HepG2 (cell line): Measurements from ENCODE around the gene OGFR. TPM values are rescaled to one million over a fixed set of nuclear protein-coding genes. Genes with fewer than 3 reads are reported as not detected.

Experiments
- ATF5 ChIP-seq: sonication (generic); formaldehyde crosslinking; IDR thresholded peaks from 2 replicates; pipeline ENCODE4 v1.4.0; 2020; ENCODE audit warnings: mild to moderate bottlenecking, low read depth, missing genetic modification reagents
- EED ChIP-seq: sonication (generic); formaldehyde crosslinking; IDR thresholded peaks from 2 replicates; pipeline ENCODE4 v1.5.0; 2020; ENCODE audit warnings: mild to moderate bottlenecking, missing genetic modification reagents
- ELF4 ChIP-seq: sonication (generic); formaldehyde crosslinking; IDR thresholded peaks from 2 replicates; pipeline ENCODE4 v1.5.0; 2020; ENCODE audit warnings: missing genetic modification reagents, mild to moderate bottlenecking, moderate library complexity, borderline replicate concordance
- ETV6 ChIP-seq: sonication (generic); formaldehyde crosslinking; conservative IDR thresholded peaks from 2 replicates; pipeline ENCODE4 v1.4.0; 2020; ENCODE audit warnings: missing genetic modification reagents
- HNRNPLL ChIP-seq: fragments of 200-400 bp; formaldehyde crosslinking; IDR thresholded peaks from 2 replicates; pipeline ENCODE4 v1.6.1; 2017; ENCODE audit warnings: mild to moderate bottlenecking, low read depth, low read length; ENCODE audit not compliant: poor library complexity, severe bottlenecking
- KAT8 ChIP-seq: IDR thresholded peaks from 2 replicates; pipeline ENCODE4 v1.6.1; 2016; ENCODE audit warnings: missing genetic modification reagents, missing compliant biosample characterization
- MBD4 ChIP-seq: IDR thresholded peaks from 2 replicates; pipeline ENCODE4 v1.6.1; 2012; ENCODE audit warnings: low read length, inconsistent platforms, borderline replicate concordance
- MYNN ChIP-seq: sonication (generic); formaldehyde crosslinking; IDR thresholded peaks from 2 replicates; pipeline ENCODE4 v1.4.0; 2020; ENCODE audit warnings: mild to moderate bottlenecking, low read depth, missing genetic modification reagents
- PLRG1 ChIP-seq: fragments of 450-650 bp; conservative IDR thresholded peaks from 2 replicates; pipeline ENCODE4 v1.6.1; 2016
- PLSCR1 ChIP-seq: sonication (generic); formaldehyde crosslinking; IDR thresholded peaks from 2 replicates; pipeline ENCODE4 v1.5.0; 2020; ENCODE audit warnings: missing genetic modification reagents, mild to moderate bottlenecking, borderline replicate concordance
- RBFOX2 ChIP-seq: fragments of 200-400 bp; formaldehyde crosslinking; IDR thresholded peaks from 2 replicates; pipeline ENCODE4 v1.6.1; 2017; ENCODE audit warnings: low read depth, mild to moderate bottlenecking, low read length
- SIN3A ChIP-seq: IDR thresholded peaks from 2 replicates; pipeline ENCODE4 v1.6.1; 2011; ENCODE audit warnings: low read depth, mild to moderate bottlenecking, control low read depth, low read length, borderline replicate concordance
- SRF ChIP-seq: IDR thresholded peaks from 2 replicates; pipeline ENCODE4 v1.6.1; 2011; ENCODE audit warnings: mild to moderate bottlenecking, low read depth, low read length, moderate library complexity
- ZKSCAN5 ChIP-seq: sonication (generic); formaldehyde crosslinking; IDR thresholded peaks from 2 replicates; pipeline ENCODE4 v1.5.1; 2020; ENCODE audit warnings: mild to moderate bottlenecking, missing genetic modification reagents
- ZNF180 ChIP-seq: sonication (generic); formaldehyde crosslinking; IDR thresholded peaks from 2 replicates; pipeline ENCODE4 v1.4.0; 2020; ENCODE audit warnings: low read depth, missing genetic modification reagents, borderline replicate concordance
- ZNF562 ChIP-seq: sonication (generic); formaldehyde crosslinking; IDR thresholded peaks from 2 replicates; pipeline ENCODE4 v1.8.0; 2022; ENCODE audit warnings: missing genetic modification reagents, borderline replicate concordance
- ZNF644 ChIP-seq: IDR thresholded peaks from 2 replicates; pipeline ENCODE4 v1.6.1; 2016; ENCODE audit warnings: low read depth
- polyA plus RNA-seq, 8 experiments: library from polyadenylated mRNA; depleted of rRNA in 3 of 8; stranded (reverse) in 7 of 8; unstranded in 1 of 8; fragments of >200 nt; fragmentation: Illumina TruSeq in 4 of 8; extraction: Trizol in 4 of 8; gene quantifications; 2 replicates each; pipeline versions ENCODE4 v1.2.1 to v1.2.3, GENCODE V29; 2011 to 2016; ENCODE audit warnings: low read depth in 4 of 8, missing spikeins in 1 of 8, mixed read lengths in 1 of 8; ENCODE audit not compliant: insufficient read depth in 1 of 8
- total RNA-seq, 5 experiments: library from RNA; depleted of rRNA; stranded (reverse); fragments of >200 nt; fragmentation: Illumina TruSeq; extraction: Trizol; gene quantifications; 2 replicates each; pipeline ENCODE4 v1.2.3, GENCODE V29; 2016; ENCODE audit warnings: low read depth in 1 of 5
- TF ChIP-seq, protein P1 (sequence below): sonication (generic); formaldehyde crosslinking; IDR thresholded peaks from 2 replicates; pipeline ENCODE4 v1.5.0; 2020; ENCODE audit warnings: mild to moderate bottlenecking, missing genetic modification reagents, borderline replicate concordance
- TF ChIP-seq, protein P2 (sequence below): sonication (generic); formaldehyde crosslinking; IDR thresholded peaks from 2 replicates; pipeline ENCODE4 v1.8.1; 2023; ENCODE audit warnings: mild to moderate bottlenecking, missing genetic modification reagents

The OGFR gene
- total and polyA plus RNA-seq, 2 of the 13 experiments (the other 11 are each of a cell fraction or from before 2014, with no cell fraction given): 47.7 to 81.8 TPM

GRCh38 chr20:62832212-62832922 lies 27.7 kb downstream of the OGFR start (continued):
- TF ChIP-seq ELF4 (CRISPR knock-in tag): no peak
- TF ChIP-seq ZNF562 (CRISPR knock-in tag): no peak
- no peak for TF ChIP-seq ATF5 (CRISPR knock-in tag)
- no peak for TF ChIP-seq ZNF180 (CRISPR knock-in tag)
- no peak for TF ChIP-seq PLSCR1 (CRISPR knock-in tag)
- TF ChIP-seq, protein P1, sequence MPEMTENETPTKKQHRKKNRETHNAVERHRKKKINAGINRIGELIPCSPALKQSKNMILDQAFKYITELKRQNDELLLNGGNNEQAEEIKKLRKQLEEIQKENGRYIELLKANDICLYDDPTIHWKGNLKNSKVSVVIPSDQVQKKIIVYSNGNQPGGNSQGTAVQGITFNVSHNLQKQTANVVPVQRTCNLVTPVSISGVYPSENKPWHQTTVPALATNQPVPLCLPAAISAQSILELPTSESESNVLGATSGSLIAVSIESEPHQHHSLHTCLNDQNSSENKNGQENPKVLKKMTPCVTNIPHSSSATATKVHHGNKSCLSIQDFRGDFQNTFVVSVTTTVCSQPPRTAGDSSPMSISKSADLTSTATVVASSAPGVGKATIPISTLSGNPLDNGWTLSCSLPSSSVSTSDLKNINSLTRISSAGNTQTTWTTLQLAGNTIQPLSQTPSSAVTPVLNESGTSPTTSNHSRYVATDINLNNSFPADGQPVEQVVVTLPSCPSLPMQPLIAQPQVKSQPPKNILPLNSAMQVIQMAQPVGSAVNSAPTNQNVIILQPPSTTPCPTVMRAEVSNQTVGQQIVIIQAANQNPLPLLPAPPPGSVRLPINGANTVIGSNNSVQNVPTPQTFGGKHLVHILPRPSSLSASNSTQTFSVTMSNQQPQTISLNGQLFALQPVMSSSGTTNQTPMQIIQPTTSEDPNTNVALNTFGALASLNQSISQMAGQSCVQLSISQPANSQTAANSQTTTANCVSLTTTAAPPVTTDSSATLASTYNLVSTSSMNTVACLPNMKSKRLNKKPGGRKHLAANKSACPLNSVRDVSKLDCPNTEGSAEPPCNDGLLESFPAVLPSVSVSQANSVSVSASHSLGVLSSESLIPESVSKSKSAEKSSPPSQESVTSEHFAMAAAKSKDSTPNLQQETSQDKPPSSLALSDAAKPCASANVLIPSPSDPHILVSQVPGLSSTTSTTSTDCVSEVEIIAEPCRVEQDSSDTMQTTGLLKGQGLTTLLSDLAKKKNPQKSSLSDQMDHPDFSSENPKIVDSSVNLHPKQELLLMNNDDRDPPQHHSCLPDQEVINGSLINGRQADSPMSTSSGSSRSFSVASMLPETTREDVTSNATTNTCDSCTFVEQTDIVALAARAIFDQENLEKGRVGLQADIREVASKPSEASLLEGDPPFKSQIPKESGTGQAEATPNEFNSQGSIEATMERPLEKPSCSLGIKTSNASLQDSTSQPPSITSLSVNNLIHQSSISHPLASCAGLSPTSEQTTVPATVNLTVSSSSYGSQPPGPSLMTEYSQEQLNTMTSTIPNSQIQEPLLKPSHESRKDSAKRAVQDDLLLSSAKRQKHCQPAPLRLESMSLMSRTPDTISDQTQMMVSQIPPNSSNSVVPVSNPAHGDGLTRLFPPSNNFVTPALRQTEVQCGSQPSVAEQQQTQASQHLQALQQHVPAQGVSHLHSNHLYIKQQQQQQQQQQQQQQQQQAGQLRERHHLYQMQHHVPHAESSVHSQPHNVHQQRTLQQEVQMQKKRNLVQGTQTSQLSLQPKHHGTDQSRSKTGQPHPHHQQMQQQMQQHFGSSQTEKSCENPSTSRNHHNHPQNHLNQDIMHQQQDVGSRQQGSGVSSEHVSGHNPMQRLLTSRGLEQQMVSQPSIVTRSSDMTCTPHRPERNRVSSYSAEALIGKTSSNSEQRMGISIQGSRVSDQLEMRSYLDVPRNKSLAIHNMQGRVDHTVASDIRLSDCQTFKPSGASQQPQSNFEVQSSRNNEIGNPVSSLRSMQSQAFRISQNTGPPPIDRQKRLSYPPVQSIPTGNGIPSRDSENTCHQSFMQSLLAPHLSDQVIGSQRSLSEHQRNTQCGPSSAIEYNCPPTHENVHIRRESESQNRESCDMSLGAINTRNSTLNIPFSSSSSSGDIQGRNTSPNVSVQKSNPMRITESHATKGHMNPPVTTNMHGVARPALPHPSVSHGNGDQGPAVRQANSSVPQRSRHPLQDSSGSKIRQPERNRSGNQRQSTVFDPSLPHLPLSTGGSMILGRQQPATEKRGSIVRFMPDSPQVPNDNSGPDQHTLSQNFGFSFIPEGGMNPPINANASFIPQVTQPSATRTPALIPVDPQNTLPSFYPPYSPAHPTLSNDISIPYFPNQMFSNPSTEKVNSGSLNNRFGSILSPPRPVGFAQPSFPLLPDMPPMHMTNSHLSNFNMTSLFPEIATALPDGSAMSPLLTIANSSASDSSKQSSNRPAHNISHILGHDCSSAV (CRISPR knock-in tag): no peak
- TF ChIP-seq ZKSCAN5 (CRISPR knock-in tag): no peak
- peak; percentile 30 for TF ChIP-seq HNRNPLL
- peak; percentile 58; the same call in 1 of the 2 replicates for TF ChIP-seq RBFOX2
- no peak for TF ChIP-seq PLRG1
- TF ChIP-seq, protein P2, sequence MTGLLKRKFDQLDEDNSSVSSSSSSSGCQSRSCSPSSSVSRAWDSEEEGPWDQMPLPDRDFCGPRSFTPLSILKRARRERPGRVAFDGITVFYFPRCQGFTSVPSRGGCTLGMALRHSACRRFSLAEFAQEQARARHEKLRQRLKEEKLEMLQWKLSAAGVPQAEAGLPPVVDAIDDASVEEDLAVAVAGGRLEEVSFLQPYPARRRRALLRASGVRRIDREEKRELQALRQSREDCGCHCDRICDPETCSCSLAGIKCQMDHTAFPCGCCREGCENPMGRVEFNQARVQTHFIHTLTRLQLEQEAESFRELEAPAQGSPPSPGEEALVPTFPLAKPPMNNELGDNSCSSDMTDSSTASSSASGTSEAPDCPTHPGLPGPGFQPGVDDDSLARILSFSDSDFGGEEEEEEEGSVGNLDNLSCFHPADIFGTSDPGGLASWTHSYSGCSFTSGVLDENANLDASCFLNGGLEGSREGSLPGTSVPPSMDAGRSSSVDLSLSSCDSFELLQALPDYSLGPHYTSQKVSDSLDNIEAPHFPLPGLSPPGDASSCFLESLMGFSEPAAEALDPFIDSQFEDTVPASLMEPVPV: no peak
- no peak for TF ChIP-seq ETV6
- TF ChIP-seq MYNN (CRISPR knock-in tag): no peak
- no peak for TF ChIP-seq SIN3A
- TF ChIP-seq MBD4: no peak
- no peak for TF ChIP-seq KAT8 (CRISPR knock-in tag)
- no peak for TF ChIP-seq SRF
- no peak for TF ChIP-seq EED (CRISPR knock-in tag)
- no peak for TF ChIP-seq ZNF644 (CRISPR knock-in tag)
